GM18858 (cell line): ENCODE results near the gene RPN2.

Experiments
- ATAC-seq: cut with Tn5 transposase; IDR thresholded peaks from one replicate; pipeline ENCODE4 v1.9.1; 2021; ENCODE audit not compliant: unreplicated experiment

Gene RPN2

GRCh38 chr20:37209193-37209592, 30.1 kb downstream of the RPN2 start:
- no peak for ATAC-seq

- no peak for ATAC-seq
These were observed 30.7 kb downstream of the RPN2 start for GRCh38 chr20:37209661-37210314.

GRCh38 chr20:37218441-37218840, 39.3 kb downstream of the RPN2 start:
- no peak for ATAC-seq

GRCh38 chr20:37218976-37219375, 39.8 kb downstream of the RPN2 start:
- no peak for ATAC-seq

- no peak for ATAC-seq
These were observed 40.9 kb downstream of the RPN2 start for GRCh38 chr20:37219751-37220668.

- no peak for ATAC-seq
These were observed 41.6 kb downstream of the RPN2 start for GRCh38 chr20:37220731-37221130.

GRCh38 chr20:37222086-37222485, 43.0 kb downstream of the RPN2 start:
- ATAC-seq: no peak

- no peak for ATAC-seq
These were observed 43.9 kb downstream of the RPN2 start for GRCh38 chr20:37223053-37223452.

- ATAC-seq: no peak
These were observed 46.0 kb downstream of the RPN2 start for GRCh38 chr20:37225146-37225545.

- no peak for ATAC-seq
These were observed 47.8 kb downstream of the RPN2 start for GRCh38 chr20:37226889-37227288.

- ATAC-seq: no peak
These were observed 49.0 kb downstream of the RPN2 start for GRCh38 chr20:37228082-37228481.

GRCh38 chr20:37228656-37229055, 49.5 kb downstream of the RPN2 start:
- ATAC-seq: no peak

GRCh38 chr20:37229357-37229756, 50.2 kb downstream of the RPN2 start:
- no peak for ATAC-seq

- no peak for ATAC-seq
These were observed 51.1 kb downstream of the RPN2 start for GRCh38 chr20:37230200-37230599.

GRCh38 chr20:37231947-37232630, 53.0 kb downstream of the RPN2 start:
- no peak for ATAC-seq

GRCh38 chr20:37233548-37234253, 54.6 kb downstream of the RPN2 start:
- no peak for ATAC-seq

GRCh38 chr20:37234254-37234581, 55.1 kb downstream of the RPN2 start:
- ATAC-seq: no peak

- ATAC-seq: no peak
These were observed 55.9 kb downstream of the RPN2 start for GRCh38 chr20:37235065-37235464.

GRCh38 chr20:37236462-37236861, 57.3 kb downstream of the RPN2 start:
- ATAC-seq: no peak

- ATAC-seq: no peak
These were observed 58.5 kb downstream of the RPN2 start for GRCh38 chr20:37237656-37238055.

GRCh38 chr20:37238426-37238825, 59.3 kb downstream of the RPN2 start:
- ATAC-seq: no peak
